GM12874 (cell line): ENCODE measurements around the gene EXOC6.

Experiments
- TF ChIP-seq, protein P1 (sequence below): IDR thresholded peaks from 2 replicates; pipeline ENCODE4 v1.5.1; 2011; ENCODE audit warnings: low read depth, mild to moderate bottlenecking, control low read depth, low read length, moderate library complexity; ENCODE audit not compliant: insufficient read depth

Gene EXOC6

DNA sequence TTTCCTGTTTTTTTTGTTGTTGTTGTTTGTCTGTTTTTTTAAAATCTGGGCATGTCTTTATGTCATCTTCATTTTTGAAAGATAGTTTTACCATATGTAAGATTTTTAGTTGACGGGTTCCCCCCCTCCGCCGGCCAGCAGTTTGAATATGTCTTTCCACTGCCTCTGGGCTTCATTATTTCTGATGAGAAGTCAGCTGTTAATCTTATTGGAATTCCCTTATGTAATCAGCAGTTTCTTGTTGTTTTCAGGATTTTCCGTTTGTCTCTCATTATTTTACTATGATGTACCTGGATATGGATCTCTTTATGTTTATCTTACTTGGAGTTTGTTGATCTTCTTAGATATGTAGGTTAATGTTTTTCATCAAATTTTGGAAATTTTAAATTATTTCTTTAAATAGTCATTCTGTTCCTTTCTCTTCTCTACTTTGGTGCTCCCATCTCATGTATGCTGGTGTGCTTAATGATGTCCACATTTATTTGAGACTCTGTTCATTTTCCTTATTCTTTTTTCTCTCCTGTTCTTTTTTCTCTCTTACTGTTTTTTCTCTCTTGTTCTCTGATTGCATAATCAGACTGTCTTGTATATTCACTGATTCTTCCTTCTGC lies 9.7 kb downstream of the EXOC6 start:
- TF ChIP-seq, protein P1, sequence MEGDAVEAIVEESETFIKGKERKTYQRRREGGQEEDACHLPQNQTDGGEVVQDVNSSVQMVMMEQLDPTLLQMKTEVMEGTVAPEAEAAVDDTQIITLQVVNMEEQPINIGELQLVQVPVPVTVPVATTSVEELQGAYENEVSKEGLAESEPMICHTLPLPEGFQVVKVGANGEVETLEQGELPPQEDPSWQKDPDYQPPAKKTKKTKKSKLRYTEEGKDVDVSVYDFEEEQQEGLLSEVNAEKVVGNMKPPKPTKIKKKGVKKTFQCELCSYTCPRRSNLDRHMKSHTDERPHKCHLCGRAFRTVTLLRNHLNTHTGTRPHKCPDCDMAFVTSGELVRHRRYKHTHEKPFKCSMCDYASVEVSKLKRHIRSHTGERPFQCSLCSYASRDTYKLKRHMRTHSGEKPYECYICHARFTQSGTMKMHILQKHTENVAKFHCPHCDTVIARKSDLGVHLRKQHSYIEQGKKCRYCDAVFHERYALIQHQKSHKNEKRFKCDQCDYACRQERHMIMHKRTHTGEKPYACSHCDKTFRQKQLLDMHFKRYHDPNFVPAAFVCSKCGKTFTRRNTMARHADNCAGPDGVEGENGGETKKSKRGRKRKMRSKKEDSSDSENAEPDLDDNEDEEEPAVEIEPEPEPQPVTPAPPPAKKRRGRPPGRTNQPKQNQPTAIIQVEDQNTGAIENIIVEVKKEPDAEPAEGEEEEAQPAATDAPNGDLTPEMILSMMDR: no peak

DNA sequence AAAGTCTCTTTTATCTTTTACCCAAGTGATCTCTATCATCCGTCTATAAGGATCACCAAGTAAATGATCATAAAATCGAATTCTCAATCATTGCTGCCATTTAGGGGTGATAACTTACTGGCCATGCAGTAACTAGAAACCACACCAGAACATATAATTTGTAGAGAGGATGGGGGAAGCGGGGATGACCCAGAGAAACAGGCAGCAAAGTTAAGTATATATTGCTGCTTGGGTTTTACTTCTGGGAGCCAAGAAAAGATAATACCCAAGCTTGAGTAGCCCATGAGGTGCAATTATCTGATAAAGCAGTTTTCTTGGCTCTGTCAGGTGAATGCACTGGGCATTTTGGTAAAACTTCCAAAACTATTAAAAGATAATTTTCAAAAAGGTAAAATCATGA lies 18.9 kb downstream of the EXOC6 start:
- TF ChIP-seq, protein P1: no peak

DNA sequence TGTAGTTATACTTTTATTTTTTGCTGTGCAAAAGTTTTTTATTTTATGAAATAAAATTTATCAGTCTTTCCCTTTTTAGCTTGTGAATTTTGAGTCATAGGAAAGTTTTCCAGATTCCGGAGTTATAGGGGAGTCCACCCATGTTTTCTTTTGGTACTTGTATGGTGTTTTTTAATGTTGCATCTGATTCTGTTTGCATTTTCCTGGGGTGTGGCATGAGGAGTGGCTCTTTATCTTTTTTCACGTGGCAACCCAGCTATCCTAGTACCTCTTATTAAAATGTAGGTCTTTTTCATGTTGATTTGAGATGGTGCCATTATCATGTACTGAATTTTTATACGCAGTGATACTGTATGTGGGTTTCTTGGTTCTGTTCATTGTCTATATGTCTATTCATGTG lies 19.7 kb downstream of the EXOC6 start:
- TF ChIP-seq, protein P1: no peak

DNA sequence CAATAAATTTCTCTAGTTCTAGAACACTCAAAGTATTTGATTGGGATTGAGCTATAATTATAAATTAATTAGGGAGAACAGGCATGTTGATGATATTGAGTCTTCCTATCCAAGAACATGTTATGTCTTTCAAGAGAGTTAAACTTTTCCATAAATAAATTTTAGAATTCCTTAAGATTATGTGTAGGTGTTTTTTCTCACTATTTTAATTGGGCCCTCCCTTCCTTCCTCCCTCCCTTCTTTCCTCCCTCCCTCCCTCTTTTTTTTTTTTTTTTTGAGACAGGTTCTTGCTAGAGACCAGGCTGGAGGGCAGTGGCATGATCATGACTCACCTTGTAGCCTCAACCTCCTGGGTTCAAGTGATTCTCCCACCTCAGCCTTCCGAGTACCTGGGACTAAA lies 20.2 kb downstream of the EXOC6 start:
- TF ChIP-seq, protein P1: no peak

DNA sequence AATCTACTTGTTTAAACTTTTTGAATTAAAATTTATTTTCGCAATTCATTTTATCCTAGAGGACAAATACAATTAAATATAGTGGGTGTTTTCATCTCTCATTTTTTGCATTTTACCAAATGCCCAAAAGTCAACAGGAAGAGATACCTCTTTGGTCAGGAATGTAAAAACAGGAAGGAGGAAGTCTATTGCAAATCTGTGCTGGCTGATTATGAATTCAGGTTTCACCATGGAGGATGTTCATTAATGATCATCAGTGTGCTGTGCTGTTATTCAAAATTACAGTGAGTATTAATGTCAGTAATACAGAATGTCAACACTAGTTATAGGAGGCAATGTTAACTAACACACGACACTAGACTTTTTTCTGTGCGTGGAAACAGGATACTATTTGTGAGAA lies 24.7 kb downstream of the EXOC6 start:
- TF ChIP-seq, protein P1: no peak

DNA sequence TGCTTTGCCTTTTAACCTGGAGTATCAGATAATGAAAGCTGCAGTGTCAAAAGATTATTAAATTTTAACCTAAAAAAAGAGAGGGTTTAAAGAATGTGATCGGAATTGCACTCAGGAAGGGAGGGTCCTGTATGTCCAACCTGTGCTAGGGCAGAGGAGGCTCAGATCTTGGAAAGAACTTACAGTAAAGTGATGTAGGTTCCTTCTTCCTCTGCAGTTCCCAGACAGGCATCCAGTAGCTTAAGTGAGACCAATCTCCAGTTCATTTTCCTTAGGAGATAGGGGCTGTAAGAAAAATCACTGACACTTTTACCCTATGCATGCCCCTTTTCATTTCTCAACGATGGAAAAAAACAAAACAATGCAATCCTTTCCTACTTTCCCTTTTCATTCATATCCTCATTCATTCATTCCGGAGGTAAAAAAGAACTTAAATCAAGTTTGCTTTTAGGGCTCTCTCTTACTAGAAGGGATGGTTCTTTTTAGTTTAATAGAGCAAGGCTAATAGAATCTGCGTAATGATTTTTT lies 28.3 kb downstream of the EXOC6 start:
- TF ChIP-seq, protein P1: no peak

DNA sequence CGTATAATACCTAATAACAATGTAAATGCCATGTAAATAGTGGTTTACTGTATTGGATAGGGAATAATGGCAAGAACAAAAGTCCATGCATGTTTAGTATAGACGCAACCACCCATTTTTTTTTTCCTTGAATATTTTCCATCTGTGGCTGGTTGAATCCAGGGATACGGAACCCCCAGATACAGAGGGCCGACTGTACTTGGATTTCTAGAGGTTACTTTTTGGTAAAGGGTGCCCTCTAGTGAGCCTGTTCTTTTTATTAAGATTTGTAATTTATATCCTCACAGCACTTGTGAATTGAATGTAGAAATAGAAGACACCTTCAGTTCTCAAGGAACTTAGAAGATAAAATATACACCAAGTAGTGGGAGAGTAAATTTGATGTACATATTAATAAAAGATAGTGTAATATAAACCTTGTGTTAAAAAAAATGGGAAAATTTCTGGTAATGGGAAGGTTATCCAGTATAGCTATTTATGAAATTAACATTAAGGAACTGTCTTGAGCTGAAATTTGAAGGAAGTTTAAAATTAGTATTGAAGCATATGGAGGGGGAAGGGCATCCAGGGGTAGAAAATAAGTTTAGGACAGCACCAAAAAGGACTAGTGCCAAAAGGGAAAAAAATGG lies 32.0 kb downstream of the EXOC6 start:
- TF ChIP-seq, protein P1: peak; percentile 34; the same call in 1 of the 2 replicates
